Measurements from ENCODE around the gene PCNX2.

DNA sequence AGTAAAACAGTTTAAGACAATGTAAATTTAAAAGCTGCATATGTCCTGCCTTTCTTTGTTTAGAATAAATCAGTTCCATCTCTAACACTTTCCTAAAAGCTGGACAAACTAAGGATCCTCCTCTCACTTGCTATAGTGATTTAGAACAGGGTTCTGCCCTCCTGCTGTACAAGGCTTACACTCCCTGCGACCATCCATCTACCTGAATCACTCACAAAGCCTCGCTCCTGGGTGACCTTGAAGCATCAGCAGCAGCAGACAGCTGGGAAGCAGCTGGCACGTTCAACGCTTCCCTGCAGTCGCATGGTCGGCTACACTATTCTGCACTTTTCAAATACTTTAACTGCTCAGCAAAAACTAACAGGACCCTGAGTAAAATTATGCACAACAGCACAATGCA is 217.1 kb downstream of the PCNX2 start:
- TF ChIP-seq CEBPB (IDR thresholded peaks at IDR 0.05) (no peak), EP300 (IDR thresholded peaks at IDR 0.05; ENCODE audit: borderline replicate concordance) (no peak), MAX (IDR thresholded peaks at IDR 0.05) (no peak), TAF1 (IDR thresholded peaks at IDR 0.05; ENCODE audit: low read depth) (no peak), YY1 (IDR thresholded peaks at IDR 0.05; ENCODE audit: low read depth) (no peak), EGR1 (IDR thresholded peaks at IDR 0.05) (no peak), TCF12 (IDR thresholded peaks at IDR 0.05; ENCODE audit: low read depth) (no peak), RAD21 (IDR thresholded peaks at IDR 0.05; ENCODE audit: low read depth) (no peak)
- TF ChIP-seq, protein P1, sequence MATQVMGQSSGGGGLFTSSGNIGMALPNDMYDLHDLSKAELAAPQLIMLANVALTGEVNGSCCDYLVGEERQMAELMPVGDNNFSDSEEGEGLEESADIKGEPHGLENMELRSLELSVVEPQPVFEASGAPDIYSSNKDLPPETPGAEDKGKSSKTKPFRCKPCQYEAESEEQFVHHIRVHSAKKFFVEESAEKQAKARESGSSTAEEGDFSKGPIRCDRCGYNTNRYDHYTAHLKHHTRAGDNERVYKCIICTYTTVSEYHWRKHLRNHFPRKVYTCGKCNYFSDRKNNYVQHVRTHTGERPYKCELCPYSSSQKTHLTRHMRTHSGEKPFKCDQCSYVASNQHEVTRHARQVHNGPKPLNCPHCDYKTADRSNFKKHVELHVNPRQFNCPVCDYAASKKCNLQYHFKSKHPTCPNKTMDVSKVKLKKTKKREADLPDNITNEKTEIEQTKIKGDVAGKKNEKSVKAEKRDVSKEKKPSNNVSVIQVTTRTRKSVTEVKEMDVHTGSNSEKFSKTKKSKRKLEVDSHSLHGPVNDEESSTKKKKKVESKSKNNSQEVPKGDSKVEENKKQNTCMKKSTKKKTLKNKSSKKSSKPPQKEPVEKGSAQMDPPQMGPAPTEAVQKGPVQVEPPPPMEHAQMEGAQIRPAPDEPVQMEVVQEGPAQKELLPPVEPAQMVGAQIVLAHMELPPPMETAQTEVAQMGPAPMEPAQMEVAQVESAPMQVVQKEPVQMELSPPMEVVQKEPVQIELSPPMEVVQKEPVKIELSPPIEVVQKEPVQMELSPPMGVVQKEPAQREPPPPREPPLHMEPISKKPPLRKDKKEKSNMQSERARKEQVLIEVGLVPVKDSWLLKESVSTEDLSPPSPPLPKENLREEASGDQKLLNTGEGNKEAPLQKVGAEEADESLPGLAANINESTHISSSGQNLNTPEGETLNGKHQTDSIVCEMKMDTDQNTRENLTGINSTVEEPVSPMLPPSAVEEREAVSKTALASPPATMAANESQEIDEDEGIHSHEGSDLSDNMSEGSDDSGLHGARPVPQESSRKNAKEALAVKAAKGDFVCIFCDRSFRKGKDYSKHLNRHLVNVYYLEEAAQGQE (IDR thresholded peaks at IDR 0.05; ENCODE audit: low read depth): no peak
